Measurements from ENCODE around the gene OR52E2. TPM values are rescaled to one million over a fixed set of nuclear protein-coding genes. Genes with fewer than 3 reads are reported as not detected.

OR52E2 gene
- total RNA-seq, 1 donor from 2014 or later = not detected

- no peaks in the 10 kb centered on the region for H3K4me1 Mint-ChIP-seq (ENCODE audit: low read depth)
- no peak for DNase-seq (ENCODE audit: low spot score)
- no peak overlapping the region for H3K4me3 Mint-ChIP-seq (ENCODE audit: unreplicated experiment)
- no peaks in the 10 kb centered on the region for H3K36me3 Mint-ChIP-seq (ENCODE audit: low read depth)
- no peaks in the 10 kb centered on the region for H3K9me3 Mint-ChIP-seq (ENCODE audit: low read depth)
- no peak for TF ChIP-seq CTCF (IDR thresholded peaks at IDR 0.05)
- H3K27me3 Mint-ChIP-seq (ENCODE audit: low read depth) = peaks cover 4% of the 10 kb centered on the region
- no peak overlapping the region for H3K27ac Mint-ChIP-seq (ENCODE audit: unreplicated experiment)
These were observed 16.0 kb downstream of the OR52E2 start for GRCh38 chr11:5043380-5043779.

- Mint-ChIP-seq H3K36me3 (ENCODE audit: low read depth) (no peaks in the 10 kb centered on the region), H3K27ac (ENCODE audit: unreplicated experiment) (no peak overlapping the region), H3K4me3 (ENCODE audit: unreplicated experiment) (no peak overlapping the region), H3K9me3 (ENCODE audit: low read depth) (no peaks in the 10 kb centered on the region), H3K27me3 (ENCODE audit: low read depth) (peaks cover 3% of the 10 kb centered on the region), H3K4me1 (ENCODE audit: low read depth) (no peaks in the 10 kb centered on the region)
- TF ChIP-seq CTCF (IDR thresholded peaks at IDR 0.05) = no peak
- no peak for DNase-seq (ENCODE audit: low spot score)
These were observed 17.3 kb downstream of the OR52E2 start for GRCh38 chr11:5042091-5042490.

GRCh38 chr11:5040876-5041275 is 18.6 kb downstream of the OR52E2 start:
- H3K27ac Mint-ChIP-seq (ENCODE audit: unreplicated experiment) = no peak overlapping the region

GRCh38 chr11:5038341-5038740 is 21.1 kb downstream of the OR52E2 start:
- TF ChIP-seq CTCF (IDR thresholded peaks at IDR 0.05) = no peak
- no peak overlapping the region for H3K4me3 Mint-ChIP-seq (ENCODE audit: unreplicated experiment)

More at GRCh38 chr11:5040876-5041275, 18.6 kb downstream of the OR52E2 start:
- H3K9me3 Mint-ChIP-seq (ENCODE audit: low read depth) = no peaks in the 10 kb centered on the region
- no peak for TF ChIP-seq CTCF (IDR thresholded peaks at IDR 0.05)
- DNase-seq (ENCODE audit: low spot score) = no peak
- no peaks in the 10 kb centered on the region for H3K36me3 Mint-ChIP-seq (ENCODE audit: low read depth)
- no peak overlapping the region for H3K4me3 Mint-ChIP-seq (ENCODE audit: unreplicated experiment)
- no peaks in the 10 kb centered on the region for H3K4me1 Mint-ChIP-seq (ENCODE audit: low read depth)
- no peaks in the 10 kb centered on the region for H3K27me3 Mint-ChIP-seq (ENCODE audit: low read depth)

GRCh38 chr11:5037926-5038325 is 21.5 kb downstream of the OR52E2 start:
- Mint-ChIP-seq H3K27me3 (ENCODE audit: low read depth) (no peaks in the 10 kb centered on the region), H3K27ac (ENCODE audit: unreplicated experiment) (no peak overlapping the region), H3K36me3 (ENCODE audit: low read depth) (no peaks in the 10 kb centered on the region), H3K4me1 (ENCODE audit: low read depth) (no peaks in the 10 kb centered on the region), H3K9me3 (ENCODE audit: low read depth) (no peaks in the 10 kb centered on the region), H3K4me3 (ENCODE audit: unreplicated experiment) (no peak overlapping the region)
- no peak for DNase-seq (ENCODE audit: low spot score)
- no peak for TF ChIP-seq CTCF (IDR thresholded peaks at IDR 0.05)

More at GRCh38 chr11:5038341-5038740, 21.1 kb downstream of the OR52E2 start:
- Mint-ChIP-seq H3K36me3 (ENCODE audit: low read depth) (no peaks in the 10 kb centered on the region), H3K27ac (ENCODE audit: unreplicated experiment) (no peak overlapping the region), H3K9me3 (ENCODE audit: low read depth) (no peaks in the 10 kb centered on the region), H3K4me1 (ENCODE audit: low read depth) (no peaks in the 10 kb centered on the region), H3K27me3 (ENCODE audit: low read depth) (no peaks in the 10 kb centered on the region)
- DNase-seq (ENCODE audit: low spot score) = no peak
